ENCODE results near the gene MYO9B. TPM values are rescaled to one million over a fixed set of nuclear protein-coding genes. Genes with fewer than 3 reads are reported as not detected.

Gene MYO9B
- total and polyA plus RNA-seq, 9 of the 15 experiments (the other 6 are each of a cell fraction or from before 2014, with no cell fraction given) = 2.4 to 77.6 (median 23.0) TPM

GRCh38 chr19:17164639-17165038 is 89.1 kb downstream of the MYO9B start:
- DNase-seq (ENCODE audit: extremely low read depth in 1 of 4, low spot score in 3 of 4) = no peak
- ChIA-PET POLR2A (no interaction called here), CTCF (ENCODE audit: low intra/inter-chr PET ratio) (no interaction called here)
- no peak overlapping the region for H3K4me3 ChIP-seq
- no peak overlapping the region for H2AFZ ChIP-seq (ENCODE audit: low read depth, low read length)
- no peak for TF ChIP-seq E2F3 (CRISPR knock-in tag; IDR thresholded peaks at IDR 0.05)
- TF ChIP-seq PTTG1 (tag; IDR thresholded peaks at IDR 0.05; ENCODE audit: low read depth) = no peak
- TF ChIP-seq RCOR1 (IDR thresholded peaks at IDR 0.05; ENCODE audit: borderline replicate concordance in 1 of 2, low read depth in 2 of 2, low read length in 2 of 2) = no peak
- no peak for TF ChIP-seq CTCFL (IDR thresholded peaks at IDR 0.05; ENCODE audit: borderline replicate concordance, insufficient read depth, low read depth, low read length, poor library complexity, severe bottlenecking)
- no peak for TF ChIP-seq RFX7 (CRISPR knock-in tag; IDR thresholded peaks at IDR 0.05)
- TF ChIP-seq PTRF (tag; IDR thresholded peaks at IDR 0.05) = no peak
- no peak for TF ChIP-seq HMG20B (CRISPR knock-in tag; IDR thresholded peaks at IDR 0.05)
- no peak for TF ChIP-seq NFIC (IDR thresholded peaks at IDR 0.05)
- TF ChIP-seq TAF1 (IDR thresholded peaks at IDR 0.05; ENCODE audit: control insufficient read depth, extremely low read depth, insufficient read depth, low read length, severe bottlenecking) = no peak
- TF ChIP-seq HDAC1 (IDR thresholded peaks at IDR 0.05) = no peak
- TF ChIP-seq IRF2 (CRISPR knock-in tag; IDR thresholded peaks at IDR 0.05) = no peak
- TF ChIP-seq HDAC3 (IDR thresholded peaks at IDR 0.05; ENCODE audit: borderline replicate concordance, partially characterized antibody) = no peak
- TF ChIP-seq, protein P1, sequence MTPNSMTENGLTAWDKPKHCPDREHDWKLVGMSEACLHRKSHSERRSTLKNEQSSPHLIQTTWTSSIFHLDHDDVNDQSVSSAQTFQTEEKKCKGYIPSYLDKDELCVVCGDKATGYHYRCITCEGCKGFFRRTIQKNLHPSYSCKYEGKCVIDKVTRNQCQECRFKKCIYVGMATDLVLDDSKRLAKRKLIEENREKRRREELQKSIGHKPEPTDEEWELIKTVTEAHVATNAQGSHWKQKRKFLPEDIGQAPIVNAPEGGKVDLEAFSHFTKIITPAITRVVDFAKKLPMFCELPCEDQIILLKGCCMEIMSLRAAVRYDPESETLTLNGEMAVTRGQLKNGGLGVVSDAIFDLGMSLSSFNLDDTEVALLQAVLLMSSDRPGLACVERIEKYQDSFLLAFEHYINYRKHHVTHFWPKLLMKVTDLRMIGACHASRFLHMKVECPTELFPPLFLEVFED (CRISPR knock-in tag; conservative IDR thresholded peaks at IDR 0.05) = no peak
- TF ChIP-seq SRF (CRISPR knock-in tag; IDR thresholded peaks at IDR 0.05) = no peak
- no peak for ATAC-seq
- H3K9me3 ChIP-seq (replicated peaks; ENCODE audit: control insufficient read depth, insufficient read depth, low read depth, low read length) = no peaks in the 10 kb centered on the region
- intact Hi-C loops (cut with micrococcal nuclease) = no loop called here
- no peaks in the 10 kb centered on the region for H3K79me2 ChIP-seq (ENCODE audit: control insufficient read depth, insufficient read depth, low read length)
- H3K9ac ChIP-seq (ENCODE audit: insufficient read depth in 1 of 2, low read depth in 2 of 2, low read length in 2 of 2) = no peak overlapping the region
- H4K20me1 ChIP-seq (replicated peaks; ENCODE audit: control insufficient read depth, insufficient read depth, low read length) = no peaks in the 10 kb centered on the region
- no peaks in the 10 kb centered on the region for H3K27me3 ChIP-seq (ENCODE audit: control insufficient read depth in 2 of 2, insufficient read depth in 2 of 2, low read length in 2 of 2)
- in situ Hi-C loops (cut with MboI) = no loop called here
- BruUV-seq (replicated peaks) = no TSS peak
- no peak for FAIRE-seq
- 88% methylated on average over 7 of the region's 7 CpGs for WGBS (ENCODE audit: insufficient coverage, low coverage, missing lambda C conversion rate)
- no peak overlapping the region for H3K27ac ChIP-seq (ENCODE audit: extremely low read depth, low read depth, low read length)
- H3K9me1 ChIP-seq (ENCODE audit: control insufficient read depth, insufficient read depth, low read length) = no peaks in the 10 kb centered on the region
- H3K4me1 ChIP-seq (replicated peaks in 1 of 2; ENCODE audit: control insufficient read depth in 2 of 2, insufficient read depth in 2 of 2, low read length in 2 of 2) = no peaks in the 10 kb centered on the region
- peaks cover 73% of the 10 kb centered on the region for H3K36me3 ChIP-seq (ENCODE audit: control insufficient read depth, insufficient read depth, low read length)
- H3K4me2 ChIP-seq (ENCODE audit: insufficient read depth, low read length) = no peak overlapping the region
